Glomerular endothelial cell (primary cell): Measurements from ENCODE around the gene RALGDS. TPM values are rescaled to one million over a fixed set of nuclear protein-coding genes. Genes with fewer than 3 reads are reported as not detected.
"Not testable (repeated sequence)": the region's sequence is repeated elsewhere in the genome, so short reads cannot be mapped to it uniquely, and the experiment has no call there.

Experiments
- DNase-seq: peaks from one replicate; pipeline ENCODE4 v3.0.0-alpha.2; 2011; ENCODE audit warnings: low read depth, low spot score; ENCODE audit errors: extremely low read depth
- total RNA-seq: library from RNA; depleted of rRNA; stranded (reverse); fragments of >200 nt; gene quantifications from 2 replicates; pipeline ENCODE4 v1.2.3, GENCODE V29; 2015

The RALGDS gene
- total RNA-seq, 1 donor from 2014 or later, result 99.4 TPM

- not testable (repeated sequence) for DNase-seq
These were observed 48.8 kb downstream of the RALGDS start for GRCh38 chr9:133072210-133072609.

GRCh38 chr9:133071484-133072150, 49.4 kb downstream of the RALGDS start:
- DNase-seq, result no peak

DNA sequence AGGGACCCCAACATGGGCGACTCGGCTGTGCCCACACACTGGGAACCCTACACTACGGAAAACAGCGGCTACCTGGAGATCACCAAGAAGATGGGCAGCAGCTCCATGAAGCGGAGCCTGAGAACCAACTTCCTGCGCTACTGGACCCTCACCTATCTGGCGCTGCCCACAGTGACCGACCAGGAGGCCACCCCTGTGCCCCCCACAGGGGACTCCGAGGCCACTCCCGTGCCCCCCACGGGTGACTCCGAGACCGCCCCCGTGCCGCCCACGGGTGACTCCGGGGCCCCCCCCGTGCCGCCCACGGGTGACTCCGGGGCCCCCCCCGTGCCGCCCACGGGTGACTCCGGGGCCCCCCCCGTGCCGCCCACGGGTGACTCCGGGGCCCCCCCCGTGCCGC, 50.1 kb downstream of the RALGDS start:
- DNase-seq, result not testable (repeated sequence)

- DNase-seq, result not testable (repeated sequence)
These were observed 50.5 kb downstream of the RALGDS start for GRCh38 chr9:133070500-133070961.

DNA sequence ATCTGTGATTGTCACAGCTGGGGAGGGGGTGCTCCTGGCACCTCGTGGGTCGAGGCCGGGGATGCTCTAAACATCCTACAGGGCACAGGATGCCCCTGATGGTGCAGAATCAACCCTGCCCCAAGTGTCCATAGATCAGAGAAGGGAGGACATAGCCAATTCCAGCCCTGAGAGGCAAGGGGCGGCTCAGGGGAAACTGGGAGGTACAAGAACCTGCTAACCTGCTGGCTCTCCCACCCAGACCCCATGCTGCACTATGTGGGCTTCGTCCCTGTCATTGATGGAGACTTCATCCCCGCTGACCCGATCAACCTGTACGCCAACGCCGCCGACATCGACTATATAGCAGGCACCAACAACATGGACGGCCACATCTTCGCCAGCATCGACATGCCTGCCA, 52.6 kb downstream of the RALGDS start:
- not testable (repeated sequence) for DNase-seq

- no peak for DNase-seq
These were observed 53.2 kb downstream of the RALGDS start for GRCh38 chr9:133067813-133068212.

- DNase-seq, result no peak
These were observed 54.0 kb downstream of the RALGDS start for GRCh38 chr9:133067006-133067405.

- DNase-seq, result no peak
These were observed 54.7 kb downstream of the RALGDS start for GRCh38 chr9:133066181-133066983.

GRCh38 chr9:133065070-133065388, 56.0 kb downstream of the RALGDS start:
- no peak for DNase-seq

GRCh38 chr9:133064241-133065069, 56.6 kb downstream of the RALGDS start:
- no peak for DNase-seq

- no peak for DNase-seq
These were observed 57.4 kb downstream of the RALGDS start for GRCh38 chr9:133063500-133064231.

DNA sequence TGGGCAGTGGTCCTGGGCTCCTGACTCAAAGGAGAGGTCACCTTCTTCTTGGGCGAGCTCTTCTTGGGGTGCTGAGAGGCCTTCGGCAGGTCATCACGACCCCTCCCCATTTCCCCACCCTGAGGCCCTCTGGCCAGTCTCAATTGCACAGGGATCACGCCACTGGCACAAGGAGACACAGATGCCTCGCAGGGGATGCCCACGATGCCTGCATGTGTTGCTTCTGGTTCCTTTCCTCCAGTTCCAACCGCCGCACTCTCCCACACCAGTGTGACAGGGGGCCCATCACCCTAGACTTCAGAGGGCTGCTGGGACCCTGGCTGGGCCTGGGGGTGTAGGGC, 57.9 kb downstream of the RALGDS start:
- DNase-seq, result no peak

GRCh38 chr9:133062569-133062968, 58.5 kb downstream of the RALGDS start:
- DNase-seq, result not testable (repeated sequence)

DNA sequence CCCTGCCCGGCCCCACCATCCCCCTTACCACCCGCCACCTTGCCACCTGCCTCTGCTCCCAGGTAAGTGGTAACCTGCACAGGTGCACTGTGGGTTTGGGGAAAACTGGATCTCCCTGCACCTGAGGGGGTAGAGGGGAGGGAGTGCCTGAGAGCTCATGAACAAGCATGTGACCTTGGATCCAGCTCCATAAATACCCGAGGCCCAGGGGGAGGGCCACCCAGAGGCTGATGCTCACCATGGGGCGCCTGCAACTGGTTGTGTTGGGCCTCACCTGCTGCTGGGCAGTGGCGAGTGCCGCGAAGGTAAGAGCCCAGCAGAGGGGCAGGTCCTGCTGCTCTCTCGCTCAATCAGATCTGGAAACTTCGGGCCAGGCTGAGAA, 59.3 kb downstream of the RALGDS start, which contains the start of gene CEL:
Gene CEL (plus strand): TSS at position 218 of the 382 bp plus-strand sequence. CDS start 22 bp downstream, at position 240.
- not testable (repeated sequence) for DNase-seq

- not testable (repeated sequence) for DNase-seq
These were observed 59.8 kb downstream of the RALGDS start for GRCh38 chr9:133061019-133061763.

- DNase-seq, result no peak
These were observed 60.6 kb downstream of the RALGDS start for GRCh38 chr9:133060417-133060841.

DNA sequence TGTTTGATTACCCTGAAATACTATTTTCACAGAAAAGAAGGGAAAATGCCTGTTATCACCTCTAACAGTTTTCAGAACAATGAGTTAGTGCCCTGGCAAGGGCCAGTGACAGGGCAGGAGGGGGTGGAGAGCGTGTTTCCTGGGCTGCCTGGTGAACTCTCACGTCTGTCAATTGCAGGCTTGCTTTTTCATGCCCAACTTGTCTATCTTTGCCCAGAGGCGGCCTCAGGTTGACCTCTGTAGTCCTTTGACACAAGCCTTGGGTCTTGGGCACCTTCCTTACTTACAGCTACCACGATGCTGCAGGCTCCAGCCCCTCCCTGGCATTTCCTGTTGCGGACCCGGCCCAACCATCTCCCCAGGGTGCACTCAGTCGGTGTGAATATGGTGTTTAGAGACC, 61.4 kb downstream of the RALGDS start:
- DNase-seq, result no peak

DNA sequence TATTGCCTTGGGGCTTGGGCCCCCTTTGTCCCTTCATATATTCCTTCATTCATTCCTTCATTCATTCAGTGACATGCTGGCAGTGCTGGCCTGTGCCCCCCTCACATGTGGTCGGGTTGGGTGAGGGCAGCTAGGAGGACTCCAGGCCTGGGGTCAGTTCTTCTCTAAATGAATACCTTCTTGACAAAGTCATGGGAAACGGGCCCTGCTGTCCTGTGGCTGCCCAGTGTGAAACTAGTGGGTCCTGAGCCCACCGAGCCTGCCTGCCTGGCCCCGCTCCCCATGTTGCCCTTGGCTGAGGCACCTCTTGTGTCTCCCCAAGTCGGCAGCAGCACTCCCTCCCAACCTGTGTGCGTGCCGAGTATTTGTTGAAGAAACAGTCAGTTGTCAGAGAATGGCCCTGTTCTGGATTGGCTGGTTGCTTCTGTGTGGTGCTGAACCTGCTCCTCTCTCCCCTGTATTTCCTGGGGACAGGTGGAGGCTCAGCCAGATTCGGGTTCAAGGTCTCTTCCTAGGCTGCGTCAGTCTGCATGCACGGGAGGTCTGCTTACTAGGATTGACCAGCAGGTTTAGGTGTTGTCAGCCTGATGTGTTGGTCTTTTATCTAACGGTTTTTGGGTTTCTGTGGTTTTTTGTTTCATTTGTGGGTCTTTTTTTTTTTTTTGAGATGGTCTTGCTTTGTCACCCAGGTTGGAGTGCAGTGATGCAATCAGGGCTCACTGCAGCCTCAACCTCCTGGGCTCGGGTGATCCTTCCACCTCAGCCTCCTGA, 62.3 kb downstream of the RALGDS start:
- DNase-seq, result no peak

DNA sequence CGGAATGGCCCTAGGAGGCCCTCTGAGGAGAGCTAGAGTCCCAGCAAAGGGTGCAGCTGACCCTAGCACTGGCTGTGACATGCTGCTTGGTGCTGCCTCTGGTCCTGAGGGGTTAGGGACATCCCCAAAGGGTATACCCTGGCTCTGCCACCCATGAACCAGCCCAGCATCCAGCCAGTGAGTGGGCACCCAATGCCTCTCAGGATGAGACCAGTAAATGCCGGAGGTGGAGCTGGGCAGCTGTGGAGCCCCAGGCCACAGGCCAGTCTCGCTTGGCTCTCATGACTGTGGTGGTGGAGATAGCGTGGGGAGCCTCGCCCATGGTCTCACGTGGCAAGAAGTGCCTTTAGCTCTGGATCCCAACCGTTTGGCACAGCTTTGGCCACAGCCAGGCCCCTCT, 63.0 kb downstream of the RALGDS start:
- DNase-seq, result no peak
